GM19023 (cell line): ENCODE results near the gene IGSF21.

Experiments
- ATAC-seq: cut with Tn5 transposase; IDR thresholded peaks from one replicate; pipeline ENCODE4 v1.9.1; 2021; ENCODE audit warnings: mild to moderate bottlenecking, moderate library complexity; ENCODE audit not compliant: unreplicated experiment

Gene IGSF21

DNA sequence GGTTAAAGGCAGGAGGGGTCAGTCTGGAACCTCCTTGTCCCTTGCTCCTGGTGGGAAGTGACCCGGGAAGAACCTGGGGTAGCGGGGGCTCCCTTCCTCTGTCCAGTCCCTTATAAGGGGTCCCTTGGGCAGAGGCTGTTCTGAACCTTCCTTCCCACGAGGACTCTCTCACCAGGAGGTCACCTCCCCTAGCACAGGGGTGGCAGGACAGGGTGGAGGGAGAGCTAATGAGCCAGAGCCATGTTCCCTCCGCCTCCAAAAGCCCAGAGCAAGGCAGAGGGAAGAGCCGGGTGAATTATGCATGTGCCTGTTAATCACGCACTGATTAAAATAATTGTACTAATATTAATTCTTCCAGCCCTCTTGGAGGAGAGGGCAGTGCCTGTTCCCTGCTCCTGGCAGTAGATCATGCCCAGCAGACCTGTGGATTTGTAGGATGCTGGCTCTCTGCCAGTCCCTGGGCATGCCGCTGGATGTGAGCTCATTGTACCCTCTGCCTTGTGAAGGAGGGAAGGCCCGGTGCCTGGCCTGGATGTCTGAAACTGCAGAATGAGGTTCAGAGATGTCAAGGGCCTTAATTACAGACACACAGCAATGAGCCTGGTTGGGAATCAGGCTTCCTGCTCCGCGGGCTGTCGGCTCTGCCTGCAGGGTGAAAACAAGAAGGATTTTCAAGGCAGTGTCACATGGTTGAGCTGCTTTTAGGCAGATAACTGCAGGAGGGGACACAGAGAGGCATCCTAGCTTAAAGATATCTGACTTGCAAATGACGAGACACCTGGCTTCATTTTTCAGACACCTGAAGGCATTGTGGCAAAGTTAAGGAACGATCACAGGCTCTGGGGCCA is 68.2 kb downstream of the IGSF21 start:
- no peak for ATAC-seq

DNA sequence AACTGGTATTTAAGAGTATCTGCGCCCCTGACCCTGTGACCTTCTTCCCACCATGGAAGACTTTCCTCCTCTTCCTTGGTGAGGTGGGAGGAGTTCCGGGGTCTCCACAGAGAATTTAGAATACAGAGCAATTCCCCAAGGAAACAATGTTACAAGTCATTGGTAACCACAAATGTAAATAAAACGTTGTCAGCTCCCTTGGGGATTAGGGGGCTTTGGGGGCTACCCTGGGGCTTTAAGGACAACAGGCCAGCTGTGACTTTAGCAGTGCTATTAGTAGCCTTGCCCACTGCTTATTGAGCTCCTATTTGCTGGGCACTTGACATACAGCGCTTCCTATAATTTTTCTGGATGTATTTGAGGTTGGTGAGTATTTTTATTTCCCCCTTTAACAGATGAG is 69.0 kb downstream of the IGSF21 start:
- no peak for ATAC-seq

GRCh38 chr1:18178111-18178510 is 70.5 kb downstream of the IGSF21 start:
- ATAC-seq = no peak

- ATAC-seq = no peak
These were observed 71.4 kb downstream of the IGSF21 start for GRCh38 chr1:18179009-18179408.

GRCh38 chr1:18182398-18183160 is 75.0 kb downstream of the IGSF21 start:
- ATAC-seq = no peak

DNA sequence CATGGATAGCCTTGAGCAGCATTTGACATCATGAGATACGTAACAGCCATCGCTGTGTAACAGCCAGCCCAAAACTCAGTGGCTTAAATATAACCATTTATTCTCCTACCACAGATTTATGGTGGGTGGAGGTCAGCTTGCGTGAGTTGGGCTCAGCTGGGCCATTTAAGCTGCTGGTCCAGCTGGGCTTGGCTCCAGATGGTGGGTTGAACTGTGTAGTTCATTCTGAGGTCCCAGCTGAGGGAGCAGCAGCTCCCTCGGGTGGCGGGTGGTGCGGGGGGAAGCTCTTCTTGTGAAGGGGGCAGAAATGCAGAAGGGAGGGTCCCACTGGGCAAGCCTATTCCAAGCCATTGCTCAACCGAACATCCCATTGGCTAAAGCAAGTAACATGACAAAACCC is 75.9 kb downstream of the IGSF21 start:
- no peak for ATAC-seq

GRCh38 chr1:18187054-18187453 is 79.5 kb downstream of the IGSF21 start:
- no peak for ATAC-seq

DNA sequence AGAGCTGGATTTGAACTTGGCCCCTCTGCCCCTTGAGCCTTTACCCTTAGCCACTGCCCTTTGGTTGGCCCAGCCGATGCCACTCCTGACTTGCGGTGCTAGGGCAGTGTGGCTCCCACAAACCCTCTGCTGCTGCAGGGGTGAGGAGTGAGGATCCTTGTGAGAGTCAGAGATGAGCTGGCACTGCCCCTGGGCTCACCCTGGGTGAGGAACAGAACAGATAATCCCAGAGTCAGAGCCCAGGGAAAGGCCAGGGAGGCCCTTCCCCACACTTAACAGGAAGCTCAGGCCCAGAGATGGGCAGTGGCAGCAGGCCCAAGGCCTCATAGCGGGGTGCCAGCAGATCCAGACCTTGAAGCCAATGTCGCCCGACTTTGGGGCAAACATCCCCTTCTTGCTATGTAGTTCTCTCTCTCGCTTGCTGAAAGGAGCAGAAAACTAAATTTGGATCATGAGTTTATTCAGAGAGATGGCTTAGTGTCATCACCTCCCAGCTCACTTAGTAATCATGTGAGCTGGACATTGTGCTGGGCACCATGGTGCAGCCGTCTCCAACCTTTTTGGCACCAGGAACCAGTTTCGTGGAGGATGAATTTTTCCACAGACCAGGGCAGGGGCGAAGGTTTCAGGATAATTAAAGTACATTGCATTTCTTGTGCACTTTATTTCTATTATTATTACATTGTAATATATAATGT is 81.4 kb downstream of the IGSF21 start:
- ATAC-seq = no peak

DNA sequence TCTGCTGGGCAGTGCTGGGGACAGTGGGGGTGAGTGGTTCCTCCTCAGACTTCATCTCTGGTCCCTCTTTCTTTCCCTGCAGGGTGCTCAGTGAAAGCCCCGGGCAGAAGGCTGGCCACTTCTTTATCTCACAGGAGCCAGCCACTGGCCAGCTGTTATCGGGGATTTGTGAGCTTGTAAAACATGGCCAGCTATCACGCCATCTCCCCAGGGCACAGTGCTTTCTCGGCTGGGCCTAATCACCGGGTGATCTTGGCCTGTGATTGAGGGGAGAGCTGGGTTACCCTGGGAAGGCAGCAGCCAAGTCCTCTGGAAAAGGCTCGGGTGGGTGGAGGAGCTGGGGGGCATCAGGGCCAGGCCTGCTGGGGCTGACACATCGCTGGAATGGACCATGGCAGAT is 83.0 kb downstream of the IGSF21 start:
- no peak for ATAC-seq

- ATAC-seq = no peak
These were observed 83.4 kb downstream of the IGSF21 start for GRCh38 chr1:18191037-18191436.

GRCh38 chr1:18191481-18192155 is 84.0 kb downstream of the IGSF21 start:
- no peak for ATAC-seq

DNA sequence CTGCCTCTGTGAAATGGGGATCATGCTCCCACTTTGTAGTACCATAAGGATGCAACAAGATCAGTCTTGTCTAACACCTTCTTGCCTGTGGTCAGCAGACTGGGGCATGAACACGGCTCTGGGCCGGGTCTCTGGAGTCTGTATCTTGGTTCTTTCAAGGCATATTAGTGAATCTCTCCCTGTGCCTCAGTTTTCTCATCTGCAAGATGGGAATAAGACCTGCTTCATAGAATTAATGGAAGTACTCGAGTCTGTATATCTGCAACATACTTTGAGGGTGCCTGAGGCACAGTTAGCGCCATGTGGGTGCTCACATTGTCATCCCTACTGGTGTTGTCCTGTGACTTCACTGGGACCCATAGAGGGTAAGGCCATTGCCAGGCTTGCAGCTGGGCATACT is 84.6 kb downstream of the IGSF21 start:
- ATAC-seq = no peak

DNA sequence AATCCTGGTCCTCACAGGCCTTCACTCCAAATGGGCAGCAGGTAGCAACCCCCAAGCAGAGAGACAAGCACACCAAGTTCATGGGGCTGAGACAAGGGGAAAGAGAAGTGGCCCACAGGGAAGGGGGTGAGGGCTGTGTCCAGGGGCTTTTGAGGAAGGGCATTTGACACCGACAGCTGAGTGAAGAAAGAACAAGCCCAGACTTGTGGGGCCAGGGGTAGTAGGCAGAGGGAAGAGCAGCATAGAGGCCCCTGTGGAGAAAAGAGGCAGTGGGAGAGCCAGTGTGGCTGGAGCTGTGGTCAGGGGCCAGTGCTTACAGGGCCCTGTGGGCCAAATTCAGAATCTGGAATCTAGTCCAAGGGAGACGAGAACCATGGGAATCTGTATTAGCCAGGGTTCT is 85.4 kb downstream of the IGSF21 start:
- no peak for ATAC-seq

DNA sequence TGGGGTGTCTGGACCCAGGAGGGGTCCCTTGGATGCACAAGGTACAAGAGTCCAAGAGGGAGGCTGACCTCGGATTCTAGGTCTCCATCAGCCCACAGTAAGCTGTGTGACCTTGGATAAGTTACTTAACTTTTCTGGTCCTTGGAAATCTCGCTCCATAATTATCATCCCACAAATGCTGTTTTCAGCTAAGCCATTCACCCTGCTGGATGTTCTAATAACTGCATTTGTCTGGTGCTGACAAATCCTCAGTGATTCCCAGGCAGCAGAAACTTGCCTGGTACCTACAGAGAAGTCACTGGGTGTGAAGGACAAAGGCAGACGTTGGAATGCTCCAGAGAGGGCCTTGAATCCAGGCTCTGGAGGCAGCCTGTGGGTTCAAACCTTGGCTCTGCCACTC is 89.7 kb downstream of the IGSF21 start:
- no peak for ATAC-seq

- no peak for ATAC-seq
These were observed 90.7 kb downstream of the IGSF21 start for GRCh38 chr1:18198260-18198659.

DNA sequence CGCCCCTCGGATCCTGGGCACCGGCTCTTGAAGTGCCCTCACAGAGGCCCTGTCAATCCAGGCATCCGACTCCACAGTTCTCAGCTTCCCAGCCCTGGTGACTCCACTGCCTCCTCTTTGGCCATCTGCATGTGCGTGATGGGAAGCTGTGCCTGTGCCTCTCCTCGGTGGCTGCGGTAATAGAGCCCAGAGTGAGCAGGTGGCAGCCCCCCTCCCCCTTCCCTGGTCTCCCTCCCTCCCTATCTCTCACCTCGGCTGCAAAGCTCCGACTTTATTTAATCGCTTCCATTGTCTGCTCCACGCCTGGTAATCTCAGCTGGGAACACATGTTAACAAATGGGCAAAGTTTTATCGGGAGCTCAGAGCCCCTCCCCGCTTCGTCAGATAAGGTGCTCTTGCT is 91.9 kb downstream of the IGSF21 start:
- ATAC-seq = no peak

GRCh38 chr1:18200136-18200717 is 92.6 kb downstream of the IGSF21 start:
- ATAC-seq = no peak

DNA sequence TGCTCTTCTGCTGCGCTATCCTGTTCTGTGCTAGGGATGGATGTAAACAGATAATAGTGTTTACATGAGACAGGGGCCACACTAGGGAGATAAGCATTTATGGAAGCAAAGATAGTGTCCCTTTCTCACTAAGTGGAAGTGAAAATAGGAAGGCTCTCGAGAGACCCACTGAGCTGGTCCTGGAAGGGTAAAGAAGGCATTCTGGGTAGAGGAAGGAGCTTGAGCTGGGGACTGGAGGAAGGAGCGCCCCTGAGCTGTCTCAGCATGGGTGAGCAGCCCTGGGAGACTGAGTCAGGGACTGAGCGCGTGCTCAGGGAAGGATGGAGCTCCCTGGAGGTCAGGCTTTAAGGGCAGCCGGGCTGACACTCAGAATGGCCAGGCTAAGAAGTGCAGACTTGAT is 93.3 kb downstream of the IGSF21 start:
- no peak for ATAC-seq

- no peak for ATAC-seq
These were observed 94.6 kb downstream of the IGSF21 start for GRCh38 chr1:18201997-18202719.

DNA sequence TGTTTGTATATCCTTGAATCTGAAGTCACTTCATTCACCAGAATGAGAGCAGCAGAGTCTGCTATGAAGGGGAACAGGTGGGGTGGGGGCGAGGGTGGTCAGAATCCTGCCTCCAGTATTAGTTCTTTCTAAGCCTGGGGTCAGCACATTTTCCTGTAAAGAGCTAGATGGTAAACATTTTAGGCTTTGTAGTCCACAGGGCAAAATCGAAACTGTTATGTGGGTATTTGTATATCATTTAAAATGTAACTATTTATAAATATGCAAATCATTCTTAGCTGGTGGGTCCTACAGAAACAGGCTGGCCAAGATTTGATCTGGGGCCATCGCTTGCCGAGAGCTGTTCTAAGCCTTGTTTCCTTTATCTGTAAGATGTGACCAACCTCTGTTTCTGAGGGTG is 96.0 kb downstream of the IGSF21 start:
- ATAC-seq = no peak
